ENCODE results near the gene DHCR7.

DNA sequence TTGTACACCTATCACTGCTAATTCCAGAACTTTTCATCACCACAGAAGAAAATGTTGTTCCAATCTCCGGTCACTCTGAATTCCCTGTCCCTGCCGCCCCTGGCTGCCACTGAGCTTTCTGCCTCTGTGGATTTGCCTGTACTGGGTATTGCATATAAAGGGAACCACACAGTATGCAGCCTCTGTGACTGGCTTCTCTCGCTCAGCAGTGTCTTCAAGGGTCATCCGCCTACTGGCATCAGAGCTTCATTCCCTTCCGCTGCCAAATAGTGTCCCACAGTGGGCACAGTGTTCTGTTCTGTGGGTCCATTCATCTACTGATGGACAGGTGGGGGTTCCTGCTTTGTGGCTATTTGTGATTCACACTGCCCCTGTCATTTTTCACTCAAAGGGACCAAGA, 5.3 kb downstream of the DHCR7 start:
- no peak for TF ChIP-seq YY1 (IDR thresholded peaks at IDR 0.05; ENCODE audit: insufficient read depth, insufficient read length)
- no peak for TF ChIP-seq ZNF274 (IDR thresholded peaks at IDR 0.05; ENCODE audit: low read depth, low read length)
